Daoy (cell line): Measurements from ENCODE around the gene DDX4. TPM values are rescaled to one million over a fixed set of nuclear protein-coding genes. Genes with fewer than 3 reads are reported as not detected.

Source experiments
- DNase-seq: peaks from one replicate; pipeline ENCODE4 v3.0.0-alpha.2; 2015; ENCODE audit warnings: low read depth
- total RNA-seq: library from RNA; depleted of rRNA; stranded (reverse); fragments of >200 nt; shearing (Covaris generic); gene quantifications from 2 replicates; pipeline ENCODE4 v1.2.3, GENCODE V29; 2014; rRNA removed

The DDX4 gene
- total RNA-seq, 1 experiment from 2014 or later = not detected

- DNase-seq = no peak
Observed at GRCh38 chr5:55865831-55866230, 128.0 kb downstream of the DDX4 start.

GRCh38 chr5:55866485-55866884 lies 128.6 kb downstream of the DDX4 start:
- DNase-seq = no peak

Other genes starting within 250 kb of the DDX4 start
- 26.8 and 45.2 TPM in 2 replicates for gene PLPP1, start 203.1 kb upstream of the DDX4 start, total RNA-seq
- gene SLC38A9, start 25.7 kb upstream of the DDX4 start, total RNA-seq = 37.3 and 49.6 TPM in 2 replicates
- gene IL31RA, start 113.3 kb downstream of the DDX4 start, total RNA-seq = 9.5 and 12.4 TPM in 2 replicates